ENCODE results near the gene IFIT2. TPM values are rescaled to one million over a fixed set of nuclear protein-coding genes. Genes with fewer than 3 reads are reported as not detected.

The IFIT2 gene
- total and polyA plus RNA-seq, 4 donors = 9.1 to 16.3 (median 12.4) TPM

DNA sequence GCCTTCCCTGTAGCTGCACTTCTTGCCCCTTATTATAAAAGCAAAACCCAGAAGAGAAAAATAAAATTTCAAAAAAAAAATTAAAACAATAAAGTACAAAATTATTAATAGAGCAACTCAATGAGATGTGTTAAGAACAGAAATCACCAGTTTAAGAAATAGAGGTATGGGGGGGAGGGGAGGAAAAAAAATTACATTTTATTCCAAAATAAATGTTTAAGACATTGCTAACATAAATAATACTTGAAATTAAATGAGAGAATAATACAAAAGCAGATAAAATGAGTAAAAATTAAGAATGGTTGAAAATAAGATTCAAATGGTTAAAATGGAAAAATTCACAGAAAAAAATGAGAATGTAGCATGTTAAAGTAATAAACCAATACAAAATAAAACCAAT, 3.1 kb downstream of the IFIT2 start:
- no peaks in the 10 kb centered on the region for H3K27me3 ChIP-seq (ENCODE audit: control insufficient read depth, insufficient read depth, low read length)
- H3K36me3 ChIP-seq (ENCODE audit: control insufficient read depth, insufficient read depth, low read length) = peaks cover 4% of the 10 kb centered on the region
- H3K27ac ChIP-seq (ENCODE audit: low read depth, low read length) = peak overlapping the region; percentile 4
- H3K4me3 ChIP-seq (ENCODE audit: low read depth, low read length) = no peak overlapping the region
- peaks cover 7% of the 10 kb centered on the region for H3K4me1 ChIP-seq (ENCODE audit: control insufficient read depth, insufficient read depth, low read length)
- DNase-seq (ENCODE audit: low read depth in 4 of 6, low spot score in 6 of 6) = no peak
- no peaks in the 10 kb centered on the region for H3K9me3 ChIP-seq (ENCODE audit: control insufficient read depth, insufficient read depth, low read length)

DNA sequence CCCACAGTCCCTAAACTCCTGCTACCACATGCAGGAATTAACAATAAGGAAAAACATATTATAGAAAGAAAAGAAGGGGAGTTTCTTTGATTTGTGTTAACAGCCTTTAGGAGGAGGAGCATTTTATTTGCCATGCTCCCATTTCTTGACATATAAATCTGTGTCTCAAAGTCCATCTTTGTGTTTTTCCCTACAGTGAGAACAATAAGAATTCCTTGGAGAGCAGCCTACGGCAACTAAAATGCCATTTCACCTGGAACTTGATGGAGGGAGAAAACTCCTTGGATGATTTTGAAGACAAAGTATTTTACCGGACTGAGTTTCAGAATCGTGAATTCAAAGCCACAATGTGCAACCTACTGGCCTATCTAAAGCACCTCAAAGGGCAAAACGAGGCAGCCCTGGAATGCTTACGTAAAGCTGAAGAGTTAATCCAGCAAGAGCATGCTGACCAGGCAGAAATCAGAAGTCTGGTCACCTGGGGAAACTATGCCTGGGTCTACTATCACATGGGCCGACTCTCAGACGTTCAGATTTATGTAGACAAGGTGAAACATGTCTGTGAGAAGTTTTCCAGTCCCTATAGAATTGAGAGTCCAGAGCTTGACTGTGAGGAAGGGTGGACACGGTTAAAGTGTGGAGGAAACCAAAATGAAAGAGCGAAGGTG, 4.1 kb downstream of the IFIT2 start:
- no peak for DNase-seq (ENCODE audit: low read depth in 4 of 6, low spot score in 6 of 6)
- 85% methylated on average over 8 of the region's 9 CpGs for WGBS (ENCODE audit: insufficient coverage)
- H3K4me1 ChIP-seq (ENCODE audit: control insufficient read depth, insufficient read depth, low read length) = peaks cover 5% of the 10 kb centered on the region
- H3K27me3 ChIP-seq (ENCODE audit: control insufficient read depth, insufficient read depth, low read length) = no peaks in the 10 kb centered on the region
- peaks cover 4% of the 10 kb centered on the region for H3K36me3 ChIP-seq (ENCODE audit: control insufficient read depth, insufficient read depth, low read length)
- no peak overlapping the region for H3K4me3 ChIP-seq (ENCODE audit: low read depth, low read length)
- H3K9me3 ChIP-seq (ENCODE audit: control insufficient read depth, insufficient read depth, low read length) = no peaks in the 10 kb centered on the region
- H3K27ac ChIP-seq (ENCODE audit: low read depth, low read length) = peak overlapping the region; percentile 4

DNA sequence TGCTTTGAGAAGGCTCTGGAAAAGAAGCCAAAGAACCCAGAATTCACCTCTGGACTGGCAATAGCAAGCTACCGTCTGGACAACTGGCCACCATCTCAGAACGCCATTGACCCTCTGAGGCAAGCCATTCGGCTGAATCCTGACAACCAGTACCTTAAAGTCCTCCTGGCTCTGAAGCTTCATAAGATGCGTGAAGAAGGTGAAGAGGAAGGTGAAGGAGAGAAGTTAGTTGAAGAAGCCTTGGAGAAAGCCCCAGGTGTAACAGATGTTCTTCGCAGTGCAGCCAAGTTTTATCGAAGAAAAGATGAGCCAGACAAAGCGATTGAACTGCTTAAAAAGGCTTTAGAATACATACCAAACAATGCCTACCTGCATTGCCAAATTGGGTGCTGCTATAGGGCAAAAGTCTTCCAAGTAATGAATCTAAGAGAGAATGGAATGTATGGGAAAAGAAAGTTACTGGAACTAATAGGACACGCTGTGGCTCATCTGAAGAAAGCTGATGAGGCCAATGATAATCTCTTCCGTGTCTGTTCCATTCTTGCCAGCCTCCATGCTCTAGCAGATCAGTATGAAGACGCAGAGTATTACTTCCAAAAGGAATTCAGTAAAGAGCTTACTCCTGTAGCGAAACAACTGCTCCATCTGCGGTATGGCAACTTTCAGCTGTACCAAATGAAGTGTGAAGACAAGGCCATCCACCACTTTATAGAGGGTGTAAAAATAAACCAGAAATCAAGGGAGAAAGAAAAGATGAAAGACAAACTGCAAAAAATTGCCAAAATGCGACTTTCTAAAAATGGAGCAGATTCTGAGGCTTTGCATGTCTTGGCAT, 4.8 kb downstream of the IFIT2 start:
- DNase-seq (ENCODE audit: low read depth in 4 of 6, low spot score in 6 of 6) = peak in 1 of 6 donors; percentile 74
- H3K27ac ChIP-seq (ENCODE audit: low read depth, low read length) = no peak overlapping the region
- WGBS (ENCODE audit: insufficient coverage) = 88% methylated on average over 3 of the region's 13 CpGs

DNA sequence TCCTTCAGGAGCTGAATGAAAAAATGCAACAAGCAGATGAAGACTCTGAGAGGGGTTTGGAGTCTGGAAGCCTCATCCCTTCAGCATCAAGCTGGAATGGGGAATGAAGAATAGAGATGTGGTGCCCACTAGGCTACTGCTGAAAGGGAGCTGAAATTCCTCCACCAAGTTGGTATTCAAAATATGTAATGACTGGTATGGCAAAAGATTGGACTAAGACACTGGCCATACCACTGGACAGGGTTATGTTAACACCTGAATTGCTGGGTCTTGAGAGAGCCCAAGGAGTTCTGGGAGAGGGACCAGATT, 5.4 kb downstream of the IFIT2 start:
- Histone ChIP-seq H3K36me3 (ENCODE audit: control insufficient read depth, insufficient read depth, low read length) (peaks cover 4% of the 10 kb centered on the region), H3K27me3 (ENCODE audit: control insufficient read depth, insufficient read depth, low read length) (no peaks in the 10 kb centered on the region), H3K9me3 (ENCODE audit: control insufficient read depth, insufficient read depth, low read length) (no peaks in the 10 kb centered on the region), H3K4me1 (ENCODE audit: control insufficient read depth, insufficient read depth, low read length) (peaks cover 5% of the 10 kb centered on the region), H3K27ac (ENCODE audit: low read depth, low read length) (no peak overlapping the region), H3K4me3 (ENCODE audit: low read depth, low read length) (no peak overlapping the region)
- no peak for DNase-seq (ENCODE audit: low read depth in 4 of 6, low spot score in 6 of 6)

More for the DNA sequence above, 4.8 kb downstream of the IFIT2 start:
- Histone ChIP-seq H3K4me3 (ENCODE audit: low read depth, low read length) (no peak overlapping the region), H3K27me3 (ENCODE audit: control insufficient read depth, insufficient read depth, low read length) (no peaks in the 10 kb centered on the region), H3K36me3 (ENCODE audit: control insufficient read depth, insufficient read depth, low read length) (peaks cover 4% of the 10 kb centered on the region), H3K4me1 (ENCODE audit: control insufficient read depth, insufficient read depth, low read length) (peaks cover 5% of the 10 kb centered on the region), H3K9me3 (ENCODE audit: control insufficient read depth, insufficient read depth, low read length) (no peaks in the 10 kb centered on the region)

DNA sequence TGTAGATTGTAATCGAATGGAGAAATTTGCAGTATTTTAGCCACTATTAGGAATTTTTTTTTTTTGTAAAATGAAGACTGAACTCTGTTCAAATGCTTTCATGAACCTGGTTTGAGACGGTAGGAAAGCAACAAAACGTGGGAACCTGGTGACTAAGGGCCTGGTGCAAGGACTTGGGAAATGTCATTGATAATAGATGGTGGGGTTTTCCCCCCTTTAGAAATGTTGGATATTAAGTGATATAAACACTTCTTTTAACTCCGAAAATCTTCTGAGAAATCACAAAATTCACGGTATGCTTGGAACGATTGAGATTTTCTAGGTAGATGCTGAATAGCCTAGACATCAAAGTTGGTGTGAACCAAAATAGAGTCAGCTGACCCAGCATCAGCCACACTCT, 6.4 kb downstream of the IFIT2 start:
- no peak overlapping the region for H3K27ac ChIP-seq (ENCODE audit: low read depth, low read length)
- peaks cover 4% of the 10 kb centered on the region for H3K36me3 ChIP-seq (ENCODE audit: control insufficient read depth, insufficient read depth, low read length)
- H3K4me3 ChIP-seq (ENCODE audit: low read depth, low read length) = no peak overlapping the region
- H3K4me1 ChIP-seq (ENCODE audit: control insufficient read depth, insufficient read depth, low read length) = peaks cover 3% of the 10 kb centered on the region
- no peaks in the 10 kb centered on the region for H3K27me3 ChIP-seq (ENCODE audit: control insufficient read depth, insufficient read depth, low read length)
- DNase-seq (ENCODE audit: low read depth in 4 of 6, low spot score in 6 of 6) = no peak
- no peaks in the 10 kb centered on the region for H3K9me3 ChIP-seq (ENCODE audit: control insufficient read depth, insufficient read depth, low read length)
- 93% methylated on average over 3 of the region's 6 CpGs for WGBS (ENCODE audit: insufficient coverage)

DNA sequence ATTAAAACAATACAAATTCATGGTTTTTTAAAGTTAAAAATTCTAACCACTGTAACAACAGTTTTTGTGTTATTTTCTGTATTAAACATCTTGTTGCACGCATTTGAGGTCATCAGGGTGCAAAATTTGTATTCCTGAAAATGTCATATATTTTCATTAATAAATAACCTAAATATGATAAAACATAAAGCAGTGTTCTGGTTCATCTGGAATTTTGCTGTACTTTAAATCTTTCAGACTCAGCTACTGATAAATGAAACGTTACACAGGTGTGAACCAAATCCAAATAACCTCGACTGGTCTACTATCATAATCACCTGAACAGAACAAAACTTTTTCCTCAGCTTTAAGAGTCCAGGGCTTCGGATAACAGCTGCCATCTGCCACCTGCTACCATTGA, 6.9 kb downstream of the IFIT2 start:
- DNase-seq (ENCODE audit: low read depth in 4 of 6, low spot score in 6 of 6) = no peak
- Histone ChIP-seq H3K36me3 (ENCODE audit: control insufficient read depth, insufficient read depth, low read length) (peaks cover 4% of the 10 kb centered on the region), H3K27ac (ENCODE audit: low read depth, low read length) (no peak overlapping the region), H3K4me1 (ENCODE audit: control insufficient read depth, insufficient read depth, low read length) (peaks cover 3% of the 10 kb centered on the region), H3K27me3 (ENCODE audit: control insufficient read depth, insufficient read depth, low read length) (no peaks in the 10 kb centered on the region), H3K4me3 (ENCODE audit: low read depth, low read length) (no peak overlapping the region), H3K9me3 (ENCODE audit: control insufficient read depth, insufficient read depth, low read length) (no peaks in the 10 kb centered on the region)
- WGBS (ENCODE audit: insufficient coverage) = 75% methylated on average over 1 of the region's 4 CpGs

DNA sequence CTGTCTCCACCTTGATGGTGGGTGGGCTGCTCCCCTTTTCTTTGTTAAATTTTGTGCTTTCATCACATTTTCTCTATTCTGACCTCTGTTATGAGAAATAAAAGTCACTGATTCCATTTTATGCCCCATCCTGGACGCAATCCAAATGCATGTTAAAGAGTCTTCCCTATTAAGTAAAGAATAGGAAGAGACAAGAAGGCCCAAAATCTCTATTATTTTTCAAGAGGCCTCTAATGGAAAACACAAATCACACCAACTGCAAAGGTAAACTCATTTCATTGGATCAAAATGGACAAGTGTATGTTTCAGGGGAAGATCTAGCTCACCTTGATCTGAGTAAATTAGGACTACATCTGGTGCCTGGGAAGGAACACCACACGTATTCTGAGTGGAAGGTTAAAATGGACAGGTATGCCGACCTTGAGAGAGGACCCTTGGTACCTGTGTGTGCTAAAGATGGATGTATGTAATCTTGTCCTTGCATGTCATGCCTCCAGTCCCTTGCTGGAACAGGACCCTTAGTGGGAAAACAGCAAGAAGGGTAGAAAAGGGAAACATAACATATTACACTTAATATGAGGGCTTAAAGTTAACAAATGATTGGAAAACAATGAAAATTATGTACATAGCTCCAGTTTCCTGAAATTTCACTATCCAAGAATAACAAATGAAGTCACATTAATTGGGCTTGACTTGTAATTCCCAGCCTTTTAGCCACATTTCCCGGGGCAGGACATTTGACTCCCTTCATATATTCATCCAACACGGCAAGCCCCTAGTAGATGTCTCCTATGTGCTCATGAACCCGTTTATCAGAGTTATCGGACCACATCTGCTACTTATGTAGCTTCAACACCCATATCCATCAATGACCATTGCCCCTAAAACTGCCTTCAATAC, 7.6 kb downstream of the IFIT2 start:
- Histone ChIP-seq H3K27me3 (ENCODE audit: control insufficient read depth, insufficient read depth, low read length) (no peaks in the 10 kb centered on the region), H3K27ac (ENCODE audit: low read depth, low read length) (no peak overlapping the region), H3K4me1 (ENCODE audit: control insufficient read depth, insufficient read depth, low read length) (no peaks in the 10 kb centered on the region), H3K9me3 (ENCODE audit: control insufficient read depth, insufficient read depth, low read length) (no peaks in the 10 kb centered on the region), H3K4me3 (ENCODE audit: low read depth, low read length) (no peak overlapping the region), H3K36me3 (ENCODE audit: control insufficient read depth, insufficient read depth, low read length) (peaks cover 4% of the 10 kb centered on the region)
- DNase-seq (ENCODE audit: low read depth in 4 of 6, low spot score in 6 of 6) = no peak
- 87% methylated on average over 4 of the region's 7 CpGs for WGBS (ENCODE audit: insufficient coverage)

DNA sequence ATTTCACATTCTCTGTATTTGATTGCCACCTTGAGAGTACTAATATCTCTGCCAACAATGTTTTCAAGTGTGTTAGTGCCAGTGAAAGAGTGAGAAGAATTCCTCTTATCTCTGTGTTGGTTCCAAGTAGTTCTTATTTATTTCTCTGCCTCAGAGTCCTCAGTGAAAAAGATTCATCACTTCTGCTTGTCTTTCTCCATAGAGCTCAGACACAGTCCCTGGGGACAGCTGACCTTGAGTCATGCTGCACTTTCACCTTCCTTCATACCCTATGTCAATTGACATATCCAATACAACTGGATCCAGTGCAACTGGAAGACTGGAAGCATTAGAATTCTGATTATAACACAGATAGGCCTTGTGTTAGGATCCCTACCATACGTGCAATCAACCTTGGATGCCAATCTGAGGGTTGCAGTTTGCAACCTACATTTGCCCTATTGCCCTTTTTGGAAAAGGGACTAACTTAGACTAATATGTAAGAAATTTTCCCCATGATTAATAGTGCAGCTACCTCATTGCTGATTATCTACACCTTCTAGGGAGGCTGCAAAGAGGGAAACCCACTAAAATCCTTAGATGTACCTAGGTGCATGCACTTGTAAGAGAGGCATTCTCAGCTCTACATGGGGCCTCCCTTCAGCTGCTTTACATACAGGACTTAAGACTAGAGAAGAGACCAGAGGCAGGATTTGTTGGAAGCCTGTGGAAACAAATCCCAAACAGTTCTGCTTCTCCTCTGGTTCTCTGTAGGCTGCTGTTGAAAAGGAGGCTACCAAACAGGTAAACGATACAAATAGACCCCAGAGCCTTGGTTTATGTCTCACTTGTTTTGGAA, 8.4 kb downstream of the IFIT2 start:
- WGBS (ENCODE audit: insufficient coverage) = no CpG with 5 or more reads among the region's 2 CpGs
- H3K9me3 ChIP-seq (ENCODE audit: control insufficient read depth, insufficient read depth, low read length) = no peaks in the 10 kb centered on the region
- H3K36me3 ChIP-seq (ENCODE audit: control insufficient read depth, insufficient read depth, low read length) = peaks cover 4% of the 10 kb centered on the region
- no peaks in the 10 kb centered on the region for H3K27me3 ChIP-seq (ENCODE audit: control insufficient read depth, insufficient read depth, low read length)
- H3K27ac ChIP-seq (ENCODE audit: low read depth, low read length) = no peak overlapping the region
- DNase-seq (ENCODE audit: low read depth in 4 of 6, low spot score in 6 of 6) = no peak
- H3K4me1 ChIP-seq (ENCODE audit: control insufficient read depth, insufficient read depth, low read length) = no peaks in the 10 kb centered on the region
- no peak overlapping the region for H3K4me3 ChIP-seq (ENCODE audit: low read depth, low read length)

DNA sequence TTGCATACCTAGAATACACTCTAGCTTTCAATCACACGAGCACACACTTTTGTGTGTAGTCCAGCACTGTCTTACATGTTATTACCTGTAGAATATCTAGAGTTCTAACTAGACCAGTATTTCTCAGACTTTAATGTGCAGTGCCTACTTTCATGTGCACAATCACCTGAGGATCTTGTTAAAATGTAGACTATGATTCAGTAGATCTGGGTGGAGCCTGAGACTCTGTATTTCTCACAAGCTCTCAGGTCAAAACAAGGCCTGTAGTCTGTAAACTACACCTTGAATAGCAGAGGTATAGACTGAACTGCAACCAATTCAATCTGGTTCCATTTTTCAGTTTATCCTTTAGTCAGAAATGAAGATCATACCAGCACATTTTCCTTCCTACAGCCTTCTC, 11.1 kb downstream of the IFIT2 start:
- Histone ChIP-seq H3K36me3 (ENCODE audit: control insufficient read depth, insufficient read depth, low read length) (no peaks in the 10 kb centered on the region), H3K4me1 (ENCODE audit: control insufficient read depth, insufficient read depth, low read length) (no peaks in the 10 kb centered on the region), H3K9me3 (ENCODE audit: control insufficient read depth, insufficient read depth, low read length) (no peaks in the 10 kb centered on the region), H3K4me3 (ENCODE audit: low read depth, low read length) (no peak overlapping the region), H3K27ac (ENCODE audit: low read depth, low read length) (no peak overlapping the region), H3K27me3 (ENCODE audit: control insufficient read depth, insufficient read depth, low read length) (no peaks in the 10 kb centered on the region)
- DNase-seq (ENCODE audit: low read depth in 4 of 6, low spot score in 6 of 6) = no peak
- no CpG with 5 or more reads among the region's 1 CpG for WGBS (ENCODE audit: insufficient coverage)
